ENCODE results near the gene BMPR1A.

DNA sequence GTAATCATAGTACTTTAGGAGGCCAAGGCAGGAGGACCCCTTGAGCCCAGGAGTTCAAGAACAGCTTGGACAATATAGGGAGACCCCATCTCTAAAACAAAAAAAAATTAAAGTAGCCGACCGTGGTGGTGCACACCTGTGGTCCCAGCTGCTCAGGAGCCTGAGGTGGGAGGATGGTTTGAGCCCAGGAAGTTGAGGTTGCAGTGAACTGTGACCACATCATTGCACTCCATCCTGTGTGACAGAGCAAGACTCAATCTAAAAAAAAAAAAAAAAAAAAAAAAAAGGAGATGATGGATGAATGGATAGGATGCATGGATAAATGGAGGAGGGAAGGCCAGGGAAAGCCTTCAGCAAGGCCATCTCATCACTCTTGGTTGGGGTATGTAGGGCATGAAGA lies 33.4 kb upstream of the BMPR1A start:
- TF ChIP-seq RBBP5 (conservative IDR thresholded peaks at IDR 0.05) (no peak), FOXM1 (IDR thresholded peaks at IDR 0.05; ENCODE audit: low read depth, low read length) (no peak), EP300 (IDR thresholded peaks at IDR 0.05; ENCODE audit: borderline replicate concordance in 1 of 2, control insufficient read depth in 1 of 2, low read depth in 2 of 2, low read length in 2 of 2) (no peak), GATAD2B (conservative IDR thresholded peaks at IDR 0.05; ENCODE audit: low read depth) (no peak), CHD2 (IDR thresholded peaks at IDR 0.05; ENCODE audit: borderline replicate concordance, low read depth, low read length) (no peak), POLR2AphosphoS5 (IDR thresholded peaks at IDR 0.05; ENCODE audit: low read length) (no peak), RAD21 (IDR thresholded peaks at IDR 0.05; ENCODE audit: insufficient read depth, low read depth, low read length) (no peak), TAF1 (IDR thresholded peaks at IDR 0.05; ENCODE audit: borderline replicate concordance, low read depth, low read length) (no peak), EZH2 (IDR thresholded peaks at IDR 0.05; ENCODE audit: borderline replicate concordance, control insufficient read depth, low read depth, low read length) (no peak), PAX5 (IDR thresholded peaks at IDR 0.05; ENCODE audit: borderline replicate concordance, low read depth, low read length) (no peak)
- TF ChIP-seq, protein P1, sequence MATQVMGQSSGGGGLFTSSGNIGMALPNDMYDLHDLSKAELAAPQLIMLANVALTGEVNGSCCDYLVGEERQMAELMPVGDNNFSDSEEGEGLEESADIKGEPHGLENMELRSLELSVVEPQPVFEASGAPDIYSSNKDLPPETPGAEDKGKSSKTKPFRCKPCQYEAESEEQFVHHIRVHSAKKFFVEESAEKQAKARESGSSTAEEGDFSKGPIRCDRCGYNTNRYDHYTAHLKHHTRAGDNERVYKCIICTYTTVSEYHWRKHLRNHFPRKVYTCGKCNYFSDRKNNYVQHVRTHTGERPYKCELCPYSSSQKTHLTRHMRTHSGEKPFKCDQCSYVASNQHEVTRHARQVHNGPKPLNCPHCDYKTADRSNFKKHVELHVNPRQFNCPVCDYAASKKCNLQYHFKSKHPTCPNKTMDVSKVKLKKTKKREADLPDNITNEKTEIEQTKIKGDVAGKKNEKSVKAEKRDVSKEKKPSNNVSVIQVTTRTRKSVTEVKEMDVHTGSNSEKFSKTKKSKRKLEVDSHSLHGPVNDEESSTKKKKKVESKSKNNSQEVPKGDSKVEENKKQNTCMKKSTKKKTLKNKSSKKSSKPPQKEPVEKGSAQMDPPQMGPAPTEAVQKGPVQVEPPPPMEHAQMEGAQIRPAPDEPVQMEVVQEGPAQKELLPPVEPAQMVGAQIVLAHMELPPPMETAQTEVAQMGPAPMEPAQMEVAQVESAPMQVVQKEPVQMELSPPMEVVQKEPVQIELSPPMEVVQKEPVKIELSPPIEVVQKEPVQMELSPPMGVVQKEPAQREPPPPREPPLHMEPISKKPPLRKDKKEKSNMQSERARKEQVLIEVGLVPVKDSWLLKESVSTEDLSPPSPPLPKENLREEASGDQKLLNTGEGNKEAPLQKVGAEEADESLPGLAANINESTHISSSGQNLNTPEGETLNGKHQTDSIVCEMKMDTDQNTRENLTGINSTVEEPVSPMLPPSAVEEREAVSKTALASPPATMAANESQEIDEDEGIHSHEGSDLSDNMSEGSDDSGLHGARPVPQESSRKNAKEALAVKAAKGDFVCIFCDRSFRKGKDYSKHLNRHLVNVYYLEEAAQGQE (IDR thresholded peaks at IDR 0.05; ENCODE audit: low read depth, low read length) = no peak
- TF ChIP-seq, protein P2, sequence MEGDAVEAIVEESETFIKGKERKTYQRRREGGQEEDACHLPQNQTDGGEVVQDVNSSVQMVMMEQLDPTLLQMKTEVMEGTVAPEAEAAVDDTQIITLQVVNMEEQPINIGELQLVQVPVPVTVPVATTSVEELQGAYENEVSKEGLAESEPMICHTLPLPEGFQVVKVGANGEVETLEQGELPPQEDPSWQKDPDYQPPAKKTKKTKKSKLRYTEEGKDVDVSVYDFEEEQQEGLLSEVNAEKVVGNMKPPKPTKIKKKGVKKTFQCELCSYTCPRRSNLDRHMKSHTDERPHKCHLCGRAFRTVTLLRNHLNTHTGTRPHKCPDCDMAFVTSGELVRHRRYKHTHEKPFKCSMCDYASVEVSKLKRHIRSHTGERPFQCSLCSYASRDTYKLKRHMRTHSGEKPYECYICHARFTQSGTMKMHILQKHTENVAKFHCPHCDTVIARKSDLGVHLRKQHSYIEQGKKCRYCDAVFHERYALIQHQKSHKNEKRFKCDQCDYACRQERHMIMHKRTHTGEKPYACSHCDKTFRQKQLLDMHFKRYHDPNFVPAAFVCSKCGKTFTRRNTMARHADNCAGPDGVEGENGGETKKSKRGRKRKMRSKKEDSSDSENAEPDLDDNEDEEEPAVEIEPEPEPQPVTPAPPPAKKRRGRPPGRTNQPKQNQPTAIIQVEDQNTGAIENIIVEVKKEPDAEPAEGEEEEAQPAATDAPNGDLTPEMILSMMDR (IDR thresholded peaks at IDR 0.05 in 2 of 3, conservative IDR thresholded peaks at IDR 0.05 in 1 of 3; ENCODE audit: control insufficient read depth in 2 of 3, extremely low read depth in 1 of 3, insufficient read depth in 1 of 3, low read depth in 3 of 3, low read length in 3 of 3) = no peak

Measured in GM12878 (cell line).